SH-SY5Y (cell line): ENCODE data around the gene ZNRF3.

Experiments
- GATA2 ChIP-seq: IDR thresholded peaks from 2 replicates; pipeline ENCODE4 v1.6.1; 2011; ENCODE audit warnings: mild to moderate bottlenecking, low read depth, low read length
- GATA3 ChIP-seq: IDR thresholded peaks from 2 replicates; pipeline ENCODE4 v1.6.1; 2011; ENCODE audit warnings: low read depth, mild to moderate bottlenecking, low read length, moderate library complexity

DNA sequence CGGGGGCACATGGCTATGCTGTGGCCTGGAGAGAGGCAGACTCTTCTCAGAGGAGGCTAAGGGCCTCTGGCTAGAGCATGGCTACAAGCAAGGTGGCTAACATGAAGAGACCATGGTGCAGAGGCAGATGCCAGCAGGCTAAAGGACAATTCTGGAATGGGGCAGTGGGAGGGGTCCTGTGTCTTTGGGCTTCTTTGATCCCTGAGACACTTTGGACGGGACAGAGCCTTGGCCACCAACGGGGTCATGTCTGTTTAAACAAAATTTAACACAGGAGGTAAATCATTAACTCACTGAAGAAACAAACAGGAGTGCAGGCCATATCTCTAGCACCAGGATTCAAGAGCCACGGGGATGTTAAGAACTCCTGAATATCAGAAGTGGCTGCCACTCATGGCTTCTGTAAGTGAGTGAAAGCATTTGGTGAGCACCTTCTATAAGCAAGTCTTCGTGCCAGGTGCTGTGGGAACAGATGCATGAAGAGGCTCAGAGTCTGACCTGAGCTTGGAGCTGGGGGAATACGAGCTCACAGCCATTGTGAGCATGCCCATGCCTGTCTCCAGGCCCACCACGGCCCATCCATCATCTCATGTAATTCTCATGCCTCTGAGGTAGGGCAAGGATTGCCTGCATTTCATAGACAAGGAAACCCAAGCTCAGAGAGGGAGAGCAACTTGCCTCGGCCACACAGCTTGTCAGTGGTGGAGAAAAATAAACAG, 18.3 kb upstream of the ZNRF3 start:
- TF ChIP-seq GATA2 (no peak), GATA3 (no peak)
